Effector CD8-positive, alpha-beta T cell (primary cell): Measurements from ENCODE around the gene CERCAM.
A peak's percentile ranks its signal among the peaks of the same experiment; 100 is the strongest.

ENCODE experiments used
- DNase-seq: peaks from one replicate; lab custom pipeline; 2025; lab: John Stamatoyannopoulos, UW
- total RNA-seq, 4 experiments: gene quantifications; one replicate each; lab custom pipeline; 2026; lab: John Stamatoyannopoulos, UW

CERCAM gene, protein sequence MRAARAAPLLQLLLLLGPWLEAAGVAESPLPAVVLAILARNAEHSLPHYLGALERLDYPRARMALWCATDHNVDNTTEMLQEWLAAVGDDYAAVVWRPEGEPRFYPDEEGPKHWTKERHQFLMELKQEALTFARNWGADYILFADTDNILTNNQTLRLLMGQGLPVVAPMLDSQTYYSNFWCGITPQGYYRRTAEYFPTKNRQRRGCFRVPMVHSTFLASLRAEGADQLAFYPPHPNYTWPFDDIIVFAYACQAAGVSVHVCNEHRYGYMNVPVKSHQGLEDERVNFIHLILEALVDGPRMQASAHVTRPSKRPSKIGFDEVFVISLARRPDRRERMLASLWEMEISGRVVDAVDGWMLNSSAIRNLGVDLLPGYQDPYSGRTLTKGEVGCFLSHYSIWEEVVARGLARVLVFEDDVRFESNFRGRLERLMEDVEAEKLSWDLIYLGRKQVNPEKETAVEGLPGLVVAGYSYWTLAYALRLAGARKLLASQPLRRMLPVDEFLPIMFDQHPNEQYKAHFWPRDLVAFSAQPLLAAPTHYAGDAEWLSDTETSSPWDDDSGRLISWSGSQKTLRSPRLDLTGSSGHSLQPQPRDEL
- total RNA-seq, result 1.8 to 7.4 (median 5.6) reads per million in 4 experiments

- DNase-seq, result peak; percentile 39
Observed at GRCh38 chr9:128420651-128421481, at the start of gene CERCAM. Gene CERCAM (plus strand): TSS chr9:128420857. CDS start chr9:128420878, 21 bp downstream.

GRCh38 chr9:128371630-128372117 is 49.0 kb upstream of the CERCAM start:
- no peak for DNase-seq

GRCh38 chr9:128372188-128372641 is 48.4 kb upstream of the CERCAM start:
- no peak for DNase-seq

DNA sequence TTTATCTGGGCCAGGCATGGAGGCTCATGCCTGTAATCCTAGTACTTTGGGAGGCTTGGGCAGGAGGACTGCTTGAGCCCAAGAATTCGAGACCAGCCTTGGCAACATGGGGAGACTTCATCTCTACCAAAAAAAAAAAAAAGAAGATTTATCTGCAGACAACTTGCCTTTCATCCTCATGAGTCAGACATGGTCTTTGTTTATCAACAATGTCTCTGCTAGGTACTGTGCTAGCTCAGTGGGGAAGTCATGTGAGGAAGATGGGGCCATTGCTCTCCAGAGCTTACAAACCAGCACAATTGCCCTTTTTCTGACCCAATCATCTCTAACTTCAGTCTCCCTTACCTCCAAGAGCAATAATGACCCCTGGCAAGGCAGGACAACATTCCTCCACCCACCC is 47.9 kb upstream of the CERCAM start:
- DNase-seq, result no peak

DNA sequence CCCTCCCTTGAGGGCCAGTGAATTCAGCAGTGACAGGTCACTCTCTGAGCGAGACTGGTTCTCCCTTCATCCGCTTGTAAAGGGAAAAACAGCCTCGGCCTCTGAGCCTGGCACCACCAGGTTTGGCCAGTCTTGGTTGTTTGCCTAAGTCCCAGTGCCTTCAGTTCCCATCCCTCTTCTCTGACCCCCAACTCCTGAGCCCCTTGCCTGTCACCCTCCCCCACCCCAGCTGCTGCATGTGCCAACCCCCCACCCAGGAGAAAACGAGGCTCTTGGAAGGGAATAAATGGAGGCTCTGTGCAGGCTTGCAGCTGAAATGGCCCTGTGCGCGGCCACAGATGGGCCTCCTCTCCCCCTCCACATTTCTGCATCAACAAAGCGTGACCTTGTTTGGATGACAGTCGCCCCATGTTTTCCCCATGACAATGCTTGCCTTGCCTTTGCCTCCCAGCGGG is 46.4 kb upstream of the CERCAM start:
- no peak for DNase-seq

DNA sequence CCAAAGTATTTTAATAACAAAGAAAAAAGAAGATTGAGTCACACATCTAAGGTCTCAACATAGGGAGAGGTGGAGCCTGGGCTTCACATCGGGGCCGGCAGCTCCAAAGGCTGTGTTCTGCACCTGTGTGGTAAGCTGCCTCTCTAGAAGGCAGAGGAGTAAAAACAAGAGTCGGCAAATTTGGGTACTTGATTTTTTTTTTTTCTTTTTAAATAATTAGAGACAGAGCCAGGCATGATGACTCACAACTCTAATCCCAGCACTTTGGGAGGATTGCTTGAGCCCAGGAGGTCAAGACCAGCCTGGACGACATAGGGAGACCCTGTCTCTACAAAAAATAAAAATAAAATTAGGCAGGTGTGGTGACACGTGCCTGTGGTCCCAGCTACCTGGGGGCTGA is 44.8 kb upstream of the CERCAM start:
- no peak for DNase-seq

DNA sequence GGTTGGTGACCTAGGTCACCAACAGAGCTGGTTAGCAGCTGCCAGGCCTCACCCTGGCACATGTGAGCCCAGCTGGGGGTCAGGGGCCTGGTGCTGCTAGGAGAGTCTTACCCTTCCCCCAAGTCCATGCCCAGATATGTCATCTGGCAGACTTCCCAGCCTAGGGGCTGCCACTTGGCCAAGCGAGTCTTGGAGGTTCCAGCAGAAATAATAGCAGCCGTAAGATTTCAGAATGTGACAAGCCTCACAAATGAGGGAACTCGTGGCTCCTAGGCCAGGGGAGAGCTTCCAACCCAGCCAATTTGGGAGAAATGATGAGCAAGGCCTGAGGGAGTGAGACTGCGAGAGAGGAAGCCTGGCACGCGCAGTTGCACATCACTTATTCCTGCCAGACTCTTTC is 38.4 kb upstream of the CERCAM start:
- no peak for DNase-seq

GRCh38 chr9:128383007-128383753 is 37.5 kb upstream of the CERCAM start:
- DNase-seq, result no peak

DNA sequence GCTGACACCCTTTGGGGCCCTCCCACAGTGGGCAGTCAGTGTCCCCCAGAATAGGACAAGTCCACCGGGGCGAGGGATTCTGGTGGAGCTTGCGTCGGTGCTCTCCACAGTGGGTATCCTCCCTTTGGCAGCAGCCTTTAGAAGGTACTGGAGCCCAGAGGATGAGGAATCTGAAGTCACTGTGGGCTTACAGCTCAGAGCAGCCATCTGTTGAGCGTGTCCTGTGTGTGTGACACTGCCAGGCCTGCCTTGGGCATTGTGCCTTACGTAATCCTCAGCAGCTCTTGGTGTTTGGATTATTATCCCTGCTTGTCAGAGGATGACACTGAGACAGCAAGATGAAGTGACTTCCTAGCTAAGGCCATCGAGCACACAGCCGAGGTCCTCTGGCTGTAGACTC is 36.9 kb upstream of the CERCAM start:
- no peak for DNase-seq

DNA sequence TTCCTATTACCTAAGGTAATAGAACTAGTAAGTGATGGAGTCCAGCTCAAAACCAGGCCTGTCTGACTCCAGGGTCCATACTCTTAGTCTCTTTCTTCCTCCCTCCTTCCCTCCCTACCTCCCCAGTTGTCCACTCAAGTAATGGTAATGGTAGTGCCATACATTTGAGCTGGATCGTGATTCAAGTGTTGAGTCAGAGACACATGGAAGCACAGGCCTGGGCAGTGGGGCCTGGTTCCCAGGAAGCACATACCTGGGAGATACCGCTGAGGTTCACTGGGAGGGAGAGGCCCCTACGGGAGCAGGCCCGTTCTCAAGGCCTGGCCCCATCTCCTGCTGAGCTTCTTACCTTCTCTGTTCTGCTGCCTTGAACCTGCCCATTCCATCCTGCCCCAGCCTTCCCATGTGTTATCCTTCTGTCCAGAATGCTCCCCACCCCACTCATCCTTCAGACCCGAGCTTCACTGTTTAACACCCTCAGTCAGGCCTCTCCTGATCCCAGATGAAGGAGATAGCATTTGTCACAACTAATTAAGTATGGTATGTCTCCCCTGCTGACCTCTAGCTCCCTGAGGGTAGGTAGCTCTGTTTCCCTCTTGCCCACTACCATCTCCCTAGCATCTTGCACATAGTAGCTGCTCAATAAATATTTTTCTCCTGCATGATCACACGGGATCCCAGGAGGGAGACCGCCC is 35.7 kb upstream of the CERCAM start:
- no peak for DNase-seq

DNA sequence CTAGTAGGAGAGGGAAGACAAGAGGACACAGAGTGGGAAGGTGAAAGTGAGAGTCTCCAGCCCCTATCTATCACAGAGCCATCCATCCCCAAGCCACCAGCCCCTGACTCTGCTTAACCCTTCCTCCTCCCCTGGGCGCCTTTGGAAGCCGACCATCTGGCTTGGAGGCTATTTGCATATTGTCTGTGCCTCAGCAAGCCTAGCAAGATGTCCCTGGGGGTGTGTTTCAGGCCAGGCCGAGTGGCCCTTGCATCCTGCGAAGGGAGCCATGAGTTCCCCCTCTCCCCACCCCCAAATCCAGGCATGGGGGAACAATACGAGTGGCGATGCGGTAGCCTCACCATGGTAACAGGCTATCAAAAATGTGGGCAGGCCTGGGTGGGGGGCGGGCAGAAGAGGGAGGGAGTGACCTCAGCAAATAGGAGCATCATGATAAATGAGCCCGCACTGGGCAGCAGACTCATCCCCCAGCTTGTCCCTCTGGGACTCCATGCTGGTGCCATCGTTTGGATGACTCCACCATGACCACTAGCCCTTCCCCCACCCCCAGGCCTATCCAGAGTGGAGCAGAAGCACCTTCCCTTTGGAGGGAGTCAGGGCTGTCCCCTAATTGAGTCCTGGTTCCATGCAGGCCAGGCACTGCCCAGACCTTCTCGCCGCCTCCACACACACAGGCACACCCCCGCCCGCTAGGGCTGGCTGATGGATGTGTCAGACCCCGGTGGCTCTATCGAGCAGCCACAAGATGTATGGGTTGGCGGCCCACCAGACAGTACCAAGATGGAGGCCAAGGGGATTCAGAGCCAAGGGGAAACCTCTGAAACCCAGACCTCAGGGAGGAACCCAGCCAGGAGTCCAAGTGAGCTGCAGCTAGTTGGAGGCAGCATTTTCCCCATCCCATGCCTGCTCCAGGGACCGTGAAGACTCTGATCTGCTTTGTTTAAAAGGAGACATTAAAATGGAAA is 34.9 kb upstream of the CERCAM start:
- DNase-seq, result no peak

DNA sequence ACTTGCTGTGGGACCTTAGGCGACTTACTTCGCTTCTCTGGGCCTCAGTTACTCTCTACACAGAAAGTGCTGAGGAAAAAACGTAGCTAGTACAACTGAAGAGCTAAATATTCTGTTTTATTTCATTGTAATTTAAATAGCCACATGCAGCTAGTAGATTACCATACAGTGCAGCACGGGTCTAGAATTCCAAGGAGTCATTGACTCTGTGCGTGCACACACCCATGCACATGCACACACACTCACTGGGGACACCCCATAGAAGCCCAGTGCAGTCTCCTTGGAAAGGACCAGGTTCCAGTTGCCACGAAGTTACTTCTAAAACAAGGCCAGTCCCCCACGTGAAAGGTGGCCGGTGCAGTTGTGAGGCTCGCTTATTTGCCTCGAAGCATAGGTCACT is 32.5 kb upstream of the CERCAM start:
- DNase-seq, result no peak

DNA sequence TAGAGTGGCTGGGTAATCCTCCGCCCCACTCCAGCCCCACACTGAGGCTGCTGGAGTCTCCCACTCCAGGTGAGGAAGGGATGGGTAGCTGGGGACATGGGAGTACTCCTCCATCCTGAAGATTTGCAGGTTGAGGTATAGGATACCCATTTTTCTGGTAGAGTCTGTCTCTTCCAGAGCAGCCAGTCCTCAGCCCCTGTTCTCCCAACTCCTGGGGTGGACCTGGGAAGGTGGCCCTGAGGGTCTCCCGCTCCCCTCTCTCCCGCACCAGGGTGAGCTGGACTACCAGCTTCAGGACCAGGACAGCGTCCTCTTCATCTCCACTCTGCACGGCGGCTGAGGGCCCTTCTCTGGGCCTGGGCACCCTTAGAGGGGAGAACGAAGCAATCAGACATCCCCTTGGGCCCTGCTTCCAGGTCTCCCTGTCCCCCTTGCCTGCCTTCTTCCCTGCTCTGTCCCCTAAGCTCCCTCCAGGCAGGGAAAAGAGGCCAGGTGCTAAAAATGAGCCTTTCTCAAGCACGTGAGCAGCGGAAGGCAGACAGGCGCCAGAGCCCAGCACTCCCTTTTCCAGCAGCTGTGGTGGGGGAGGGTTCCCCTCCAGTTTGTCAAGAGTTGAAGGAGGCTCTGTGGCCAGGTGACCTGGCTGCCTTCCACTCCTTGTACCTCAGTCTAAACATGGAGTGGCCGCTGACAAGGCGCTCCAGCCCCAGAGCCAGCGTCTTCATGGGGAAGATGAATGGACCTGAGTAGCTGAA is 31.1 kb upstream of the CERCAM start:
- no peak for DNase-seq

- DNase-seq, result no peak
Observed at GRCh38 chr9:128390150-128390812, 30.4 kb upstream of the CERCAM start.

GRCh38 chr9:128390813-128391711 is 29.6 kb upstream of the CERCAM start:
- DNase-seq, result no peak

GRCh38 chr9:128391956-128392301 is 28.7 kb upstream of the CERCAM start:
- no peak for DNase-seq
